GM12801 (cell line): ENCODE data around the gene SRSF2.

Experiments used
- CTCF ChIP-seq: IDR thresholded peaks from one replicate; pipeline ENCODE4 v1.5.1; 2011; ENCODE audit warnings: control low read depth; ENCODE audit not compliant: insufficient read length; ENCODE audit errors: extremely low read depth

SRSF2 gene

GRCh38 chr17:76685846-76686245 lies 51.3 kb downstream of the SRSF2 start:
- TF ChIP-seq CTCF: no peak

- TF ChIP-seq CTCF: no peak
Observed at GRCh38 chr17:76685366-76685765, 51.8 kb downstream of the SRSF2 start.

- no peak for TF ChIP-seq CTCF
Observed at GRCh38 chr17:76684756-76685155, 52.4 kb downstream of the SRSF2 start.
